Suprapubic skin (tissue), 4 donors: ENCODE measurements around the gene WIPF2.

Source experiments
- EP300 ChIP-seq: sonication (generic); formaldehyde crosslinking; IDR thresholded peaks from one replicate; pipeline ENCODE4 v1.6.1; 2017; ENCODE audit warnings: antibody characterized with exemption
- POLR2A ChIP-seq, 2 donors: fragments of 450-650 bp; IDR thresholded peaks; one replicate each; pipeline ENCODE4 v1.6.1; 2017; ENCODE audit warnings: antibody characterized with exemption in 2 of 2, mild to moderate bottlenecking in 2 of 2, moderate library complexity in 2 of 2
- POLR2AphosphoS5 ChIP-seq, 3 donors: sonication (generic); formaldehyde crosslinking; IDR thresholded peaks; one replicate each; pipeline ENCODE4 v1.6.1; 2017; ENCODE audit warnings: antibody characterized with exemption in 3 of 3
- TF ChIP-seq, protein P1 (sequence below), 2 donors: fragments of 200-600 bp in 1 of 2; fragments of 450-650 bp in 1 of 2; sonication (generic) in 1 of 2; IDR thresholded peaks; one replicate each; pipeline ENCODE4 v1.5.1; 2016 to 2019; ENCODE audit warnings: antibody characterized with exemption in 2 of 2, mild to moderate bottlenecking in 1 of 2, moderate library complexity in 1 of 2

GRCh38 chr17:40247926-40248495 is 28.9 kb downstream of the WIPF2 start:
- TF ChIP-seq, protein P1, sequence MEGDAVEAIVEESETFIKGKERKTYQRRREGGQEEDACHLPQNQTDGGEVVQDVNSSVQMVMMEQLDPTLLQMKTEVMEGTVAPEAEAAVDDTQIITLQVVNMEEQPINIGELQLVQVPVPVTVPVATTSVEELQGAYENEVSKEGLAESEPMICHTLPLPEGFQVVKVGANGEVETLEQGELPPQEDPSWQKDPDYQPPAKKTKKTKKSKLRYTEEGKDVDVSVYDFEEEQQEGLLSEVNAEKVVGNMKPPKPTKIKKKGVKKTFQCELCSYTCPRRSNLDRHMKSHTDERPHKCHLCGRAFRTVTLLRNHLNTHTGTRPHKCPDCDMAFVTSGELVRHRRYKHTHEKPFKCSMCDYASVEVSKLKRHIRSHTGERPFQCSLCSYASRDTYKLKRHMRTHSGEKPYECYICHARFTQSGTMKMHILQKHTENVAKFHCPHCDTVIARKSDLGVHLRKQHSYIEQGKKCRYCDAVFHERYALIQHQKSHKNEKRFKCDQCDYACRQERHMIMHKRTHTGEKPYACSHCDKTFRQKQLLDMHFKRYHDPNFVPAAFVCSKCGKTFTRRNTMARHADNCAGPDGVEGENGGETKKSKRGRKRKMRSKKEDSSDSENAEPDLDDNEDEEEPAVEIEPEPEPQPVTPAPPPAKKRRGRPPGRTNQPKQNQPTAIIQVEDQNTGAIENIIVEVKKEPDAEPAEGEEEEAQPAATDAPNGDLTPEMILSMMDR (IDR thresholded peaks at IDR 0.05) = no peak
- TF ChIP-seq EP300 = no peak
- no peak for TF ChIP-seq POLR2A (IDR thresholded peaks at IDR 0.05)
- no peak for TF ChIP-seq POLR2AphosphoS5 (IDR thresholded peaks at IDR 0.05)
